Measurements from ENCODE around the gene LOXL3.

DNA sequence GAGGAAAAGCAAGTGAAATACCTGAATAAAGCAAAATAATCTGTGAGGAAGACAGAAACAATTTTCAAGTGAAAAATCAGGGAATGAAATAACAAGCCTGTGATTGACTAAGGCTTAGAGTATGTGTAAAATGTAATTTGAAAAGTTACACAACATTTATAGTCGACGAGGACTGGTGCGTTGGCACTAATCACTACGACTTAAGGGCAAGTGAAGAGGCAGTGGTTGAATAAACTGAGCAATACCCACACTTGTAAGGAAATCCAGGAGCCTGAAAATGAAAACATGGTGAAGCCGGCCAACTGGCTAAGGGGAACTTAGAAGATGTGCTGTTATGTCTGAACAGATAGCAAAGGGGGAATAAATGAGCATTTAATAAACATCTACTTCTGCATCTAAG is 14.1 kb upstream of the LOXL3 start:
- TF ChIP-seq, protein P1, sequence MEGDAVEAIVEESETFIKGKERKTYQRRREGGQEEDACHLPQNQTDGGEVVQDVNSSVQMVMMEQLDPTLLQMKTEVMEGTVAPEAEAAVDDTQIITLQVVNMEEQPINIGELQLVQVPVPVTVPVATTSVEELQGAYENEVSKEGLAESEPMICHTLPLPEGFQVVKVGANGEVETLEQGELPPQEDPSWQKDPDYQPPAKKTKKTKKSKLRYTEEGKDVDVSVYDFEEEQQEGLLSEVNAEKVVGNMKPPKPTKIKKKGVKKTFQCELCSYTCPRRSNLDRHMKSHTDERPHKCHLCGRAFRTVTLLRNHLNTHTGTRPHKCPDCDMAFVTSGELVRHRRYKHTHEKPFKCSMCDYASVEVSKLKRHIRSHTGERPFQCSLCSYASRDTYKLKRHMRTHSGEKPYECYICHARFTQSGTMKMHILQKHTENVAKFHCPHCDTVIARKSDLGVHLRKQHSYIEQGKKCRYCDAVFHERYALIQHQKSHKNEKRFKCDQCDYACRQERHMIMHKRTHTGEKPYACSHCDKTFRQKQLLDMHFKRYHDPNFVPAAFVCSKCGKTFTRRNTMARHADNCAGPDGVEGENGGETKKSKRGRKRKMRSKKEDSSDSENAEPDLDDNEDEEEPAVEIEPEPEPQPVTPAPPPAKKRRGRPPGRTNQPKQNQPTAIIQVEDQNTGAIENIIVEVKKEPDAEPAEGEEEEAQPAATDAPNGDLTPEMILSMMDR (IDR thresholded peaks at IDR 0.05), result no peak
- TF ChIP-seq EZH2 (IDR thresholded peaks at IDR 0.05; ENCODE audit: borderline replicate concordance, insufficient read depth, low read depth, low read length, poor library complexity, severe bottlenecking), result no peak
